ENCODE results near the gene CRYZ. TPM values are rescaled to one million over a fixed set of nuclear protein-coding genes. Genes with fewer than 3 reads are reported as not detected.
"Not testable (repeated sequence)": the region's sequence is repeated elsewhere in the genome, so short reads cannot be mapped to it uniquely, and the experiment has no call there.

CRYZ gene
- total RNA-seq, 1 donor from 2014 or later, result 25.8 TPM

DNA sequence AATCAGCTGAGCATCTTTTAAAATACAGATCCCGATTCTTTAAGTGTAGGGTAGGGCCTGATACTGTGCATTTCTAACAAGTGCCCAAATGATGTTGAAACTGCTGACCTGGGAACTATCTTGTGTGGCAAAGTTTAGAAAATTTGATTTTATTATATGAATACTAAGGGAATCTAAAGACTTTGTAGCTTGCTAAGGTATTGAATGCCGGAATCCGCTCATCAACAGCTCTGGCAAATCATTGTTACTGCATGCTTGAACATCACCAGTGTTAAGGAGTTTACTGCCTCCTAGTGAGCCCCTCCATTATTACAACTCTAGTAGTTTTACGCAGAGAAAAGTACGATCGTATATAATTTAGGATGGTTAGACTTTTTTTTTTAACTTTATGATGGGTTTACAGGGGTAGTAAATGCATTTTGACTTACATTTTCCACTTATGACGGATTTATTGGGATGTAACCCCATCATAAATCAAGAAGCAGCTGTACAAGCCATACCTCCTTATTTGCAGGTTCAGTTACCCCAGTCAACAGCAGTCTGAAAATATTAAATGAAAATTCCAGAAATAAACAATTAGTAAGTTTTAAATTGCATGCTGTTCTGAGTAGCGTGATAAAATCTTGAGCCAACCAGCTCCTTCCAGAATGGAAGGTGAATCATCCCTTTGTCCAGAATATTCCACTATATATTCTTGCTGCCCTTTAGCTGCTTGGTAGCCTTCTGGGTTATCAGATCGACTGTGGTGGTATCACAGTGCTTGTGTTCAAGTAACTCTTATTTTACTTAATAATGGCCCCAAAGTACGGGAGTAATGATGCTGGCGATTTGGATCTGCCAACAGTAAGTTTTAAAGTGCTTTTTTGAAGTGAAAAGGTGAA is 994 bp upstream of the CRYZ start:
- TF ChIP-seq, protein P1, sequence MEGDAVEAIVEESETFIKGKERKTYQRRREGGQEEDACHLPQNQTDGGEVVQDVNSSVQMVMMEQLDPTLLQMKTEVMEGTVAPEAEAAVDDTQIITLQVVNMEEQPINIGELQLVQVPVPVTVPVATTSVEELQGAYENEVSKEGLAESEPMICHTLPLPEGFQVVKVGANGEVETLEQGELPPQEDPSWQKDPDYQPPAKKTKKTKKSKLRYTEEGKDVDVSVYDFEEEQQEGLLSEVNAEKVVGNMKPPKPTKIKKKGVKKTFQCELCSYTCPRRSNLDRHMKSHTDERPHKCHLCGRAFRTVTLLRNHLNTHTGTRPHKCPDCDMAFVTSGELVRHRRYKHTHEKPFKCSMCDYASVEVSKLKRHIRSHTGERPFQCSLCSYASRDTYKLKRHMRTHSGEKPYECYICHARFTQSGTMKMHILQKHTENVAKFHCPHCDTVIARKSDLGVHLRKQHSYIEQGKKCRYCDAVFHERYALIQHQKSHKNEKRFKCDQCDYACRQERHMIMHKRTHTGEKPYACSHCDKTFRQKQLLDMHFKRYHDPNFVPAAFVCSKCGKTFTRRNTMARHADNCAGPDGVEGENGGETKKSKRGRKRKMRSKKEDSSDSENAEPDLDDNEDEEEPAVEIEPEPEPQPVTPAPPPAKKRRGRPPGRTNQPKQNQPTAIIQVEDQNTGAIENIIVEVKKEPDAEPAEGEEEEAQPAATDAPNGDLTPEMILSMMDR (conservative IDR thresholded peaks at IDR 0.05), result peak; percentile 75
- Mint-ChIP-seq H3K4me1 (ENCODE audit: unreplicated experiment) (peaks cover 18% of the 10 kb centered on the region), H3K36me3 (peaks cover 21% of the 10 kb centered on the region), H3K4me3 (peak overlapping the region; percentile 99), H3K27ac (peak overlapping the region; percentile 94), H3K27me3 (no peaks in the 10 kb centered on the region), H3K9me3 (no peaks in the 10 kb centered on the region)
- no peak for DNase-seq (ENCODE audit: extremely low spot score, unreplicated experiment)

DNA sequence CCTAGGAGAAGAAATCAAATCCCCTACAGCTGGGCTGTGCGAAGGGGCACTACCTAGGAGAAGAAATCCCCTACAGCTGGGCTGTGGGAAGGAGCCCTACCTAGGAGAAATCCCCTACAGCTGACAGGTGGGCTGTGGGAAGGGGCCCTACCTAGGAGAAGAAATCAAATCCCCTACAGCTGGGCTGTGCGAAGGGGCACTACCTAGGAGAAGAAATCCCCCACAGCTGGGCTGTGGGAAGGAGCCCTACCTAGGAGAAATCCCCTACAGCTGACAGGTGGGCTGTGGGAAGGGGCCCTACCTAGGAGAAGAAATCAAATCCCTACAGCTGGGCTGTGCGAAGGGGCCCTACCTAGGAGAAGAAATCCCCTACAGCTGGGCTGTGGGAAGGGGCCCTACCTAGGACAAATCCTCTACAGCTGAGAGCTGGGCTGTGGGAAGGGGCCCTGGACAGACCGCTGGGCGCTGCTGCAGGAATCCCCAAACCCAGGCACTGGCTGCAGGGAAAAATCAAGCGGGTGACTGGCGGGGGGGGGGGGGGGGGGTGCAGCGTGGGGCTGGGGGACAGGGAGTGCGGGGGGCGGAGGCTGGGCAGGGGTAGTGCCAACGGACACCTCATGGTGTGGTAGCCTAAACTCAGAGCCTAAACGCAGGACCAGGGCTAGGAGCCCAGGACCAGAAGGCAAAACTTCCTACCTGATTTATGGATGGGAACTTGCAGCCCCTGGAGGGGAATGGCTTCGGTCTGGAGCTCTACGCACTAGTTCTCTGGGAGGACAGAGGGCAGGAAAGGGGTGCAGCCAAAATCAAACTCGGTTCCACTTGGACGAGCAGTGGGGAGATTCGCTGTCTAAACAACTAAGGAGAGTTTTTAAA is 541 bp downstream of the CRYZ start:
- Mint-ChIP-seq H3K27ac (peak overlapping the region; percentile 94), H3K36me3 (peaks cover 14% of the 10 kb centered on the region), H3K4me1 (ENCODE audit: unreplicated experiment) (peaks cover 18% of the 10 kb centered on the region), H3K4me3 (peak overlapping the region; percentile 99)
- not testable (repeated sequence) for H3K27me3 Mint-ChIP-seq; DNase-seq (ENCODE audit: extremely low spot score, unreplicated experiment); H3K9me3 Mint-ChIP-seq

DNA sequence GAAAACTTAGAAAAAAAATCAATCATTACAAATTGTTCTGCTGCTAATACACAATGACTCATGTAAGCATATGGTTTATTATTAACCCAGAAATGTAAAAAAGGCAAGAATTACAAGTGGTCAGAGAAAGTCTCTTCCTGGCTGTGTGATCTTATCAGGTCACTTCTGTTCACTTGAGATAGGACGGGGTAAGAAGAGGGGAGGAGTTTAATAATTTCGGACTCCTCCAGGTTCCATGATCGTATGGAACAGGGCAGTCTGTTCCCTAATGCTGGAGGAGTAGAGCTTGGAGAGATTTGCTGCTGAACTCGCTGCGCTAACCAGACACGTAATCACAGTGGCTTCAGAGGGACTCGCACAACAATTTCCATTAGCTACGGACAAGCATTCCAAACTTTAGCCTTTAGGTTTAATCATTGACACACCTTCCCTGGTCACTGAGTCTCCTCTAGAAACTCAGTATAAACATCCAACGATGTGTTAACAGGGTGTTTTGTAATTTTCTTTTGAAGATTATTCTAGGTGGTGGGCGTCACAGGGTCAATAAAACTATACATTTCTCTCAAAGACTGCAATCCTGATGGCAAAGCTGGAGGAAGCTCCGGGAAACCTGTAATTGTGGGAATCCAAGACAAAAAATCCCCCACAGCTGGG is 1.3 kb downstream of the CRYZ start:
- H3K27ac Mint-ChIP-seq, result peak overlapping the region; percentile 85
- H3K9me3 Mint-ChIP-seq, result peaks cover 6% of the 10 kb centered on the region
- no peaks in the 10 kb centered on the region for H3K27me3 Mint-ChIP-seq
- TF ChIP-seq, protein P1 (conservative IDR thresholded peaks at IDR 0.05), result no peak
- peaks cover 19% of the 10 kb centered on the region for H3K36me3 Mint-ChIP-seq
- peak overlapping the region; percentile 79 for H3K4me3 Mint-ChIP-seq
- H3K4me1 Mint-ChIP-seq (ENCODE audit: unreplicated experiment), result peaks cover 18% of the 10 kb centered on the region
- no peak for DNase-seq (ENCODE audit: extremely low spot score, unreplicated experiment)

DNA sequence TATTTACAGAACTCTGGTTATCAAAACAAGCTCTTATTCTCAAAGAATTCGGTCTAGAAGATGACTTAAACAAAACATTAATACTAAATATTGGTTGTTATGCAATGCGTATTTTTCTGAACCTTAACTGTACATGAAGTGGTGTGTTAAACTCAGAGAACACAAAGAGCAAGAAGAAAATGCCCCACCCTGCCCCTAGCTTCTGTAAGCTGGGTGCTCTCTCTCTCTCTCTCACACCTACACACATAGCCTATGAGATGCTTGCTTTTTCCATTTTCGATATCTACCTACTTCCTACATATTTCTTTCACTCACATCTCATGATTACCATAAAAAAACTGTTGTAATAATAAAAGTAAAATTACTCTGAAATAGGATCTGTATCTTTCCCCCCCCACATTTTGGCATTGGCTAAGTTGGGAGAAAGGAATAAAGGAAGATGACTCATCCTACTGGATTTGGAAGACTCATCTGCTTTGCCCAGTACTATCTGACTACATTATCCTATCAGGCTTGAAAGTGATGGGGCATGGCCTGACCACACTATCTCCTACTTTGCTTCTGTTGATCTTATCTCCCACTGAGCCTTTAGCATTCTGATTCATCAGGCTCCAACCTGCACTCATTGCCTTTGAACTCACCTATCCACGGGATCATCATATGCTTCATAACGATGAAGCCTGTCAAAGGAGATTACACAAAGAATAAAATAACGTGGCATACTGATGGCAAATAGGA is 2.9 kb downstream of the CRYZ start:
- TF ChIP-seq, protein P1 (conservative IDR thresholded peaks at IDR 0.05), result no peak
- no peak for DNase-seq (ENCODE audit: extremely low spot score, unreplicated experiment)

DNA sequence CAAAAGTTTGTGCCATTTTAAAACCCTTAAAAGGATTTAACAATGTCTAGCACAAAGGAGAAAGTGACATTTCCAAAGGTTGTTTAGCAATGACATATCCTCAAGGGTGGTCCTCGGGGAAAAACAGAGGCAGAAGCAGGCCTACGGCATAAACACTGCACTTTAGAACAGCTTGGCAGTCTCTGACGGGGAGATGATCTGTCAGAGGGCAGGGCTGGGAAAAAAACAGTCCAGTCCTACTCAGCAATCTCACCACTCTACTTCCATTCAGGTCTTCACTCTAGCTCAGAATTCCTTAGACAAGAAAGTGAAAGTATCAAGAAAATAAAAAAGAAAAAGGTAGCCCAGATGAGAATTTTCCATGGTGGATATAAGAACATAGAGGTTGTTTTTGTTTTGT is 4.1 kb downstream of the CRYZ start:
- Mint-ChIP-seq H3K36me3 (peaks cover 26% of the 10 kb centered on the region), H3K27ac (no peak overlapping the region), H3K4me1 (ENCODE audit: unreplicated experiment) (peaks cover 7% of the 10 kb centered on the region), H3K27me3 (no peaks in the 10 kb centered on the region), H3K9me3 (peaks cover 6% of the 10 kb centered on the region), H3K4me3 (no peak overlapping the region)
- TF ChIP-seq, protein P1 (conservative IDR thresholded peaks at IDR 0.05), result no peak
- DNase-seq (ENCODE audit: extremely low spot score, unreplicated experiment), result no peak

More for the DNA sequence above, 2.9 kb downstream of the CRYZ start:
- Mint-ChIP-seq H3K27me3 (no peaks in the 10 kb centered on the region), H3K4me1 (ENCODE audit: unreplicated experiment) (peaks cover 13% of the 10 kb centered on the region), H3K27ac (no peak overlapping the region), H3K36me3 (peaks cover 23% of the 10 kb centered on the region), H3K4me3 (no peak overlapping the region), H3K9me3 (peaks cover 6% of the 10 kb centered on the region)
